HepG2 (cell line): ENCODE data around the gene SLC38A9. TPM values are rescaled to one million over a fixed set of nuclear protein-coding genes. Genes with fewer than 3 reads are reported as not detected.

Experiments
- ATAC-seq: fragments of 200-7000 bp; cut with Tn5 transposase; 3 replicates; pipeline ENCODE4 v1.9.1; 2020; ENCODE audit warnings: mild to moderate bottlenecking, moderate library complexity
- BruUV-seq: library from RNA; stranded (reverse); fragments of 400-500 nt; replicated peaks from 2 replicates; lab custom pipeline; 2021; lab: Mats Ljungman, UMichigan
- CTCF ChIA-PET: fragments of 300-600 bp; formaldehyde crosslinking; extraction: SDS; loops from one replicate; lab custom pipeline; 2021; ENCODE audit warnings: low total read pairs, inconsistent platforms, low intra/inter-chr PET ratio; lab: Yijun Ruan, JAX
- POLR2A ChIA-PET: fragments of 350-600 bp; sonication (Branson Sonifier 250); formaldehyde crosslinking; loops from one replicate; lab custom pipeline; 2020; ENCODE audit warnings: antibody characterized with exemption, inconsistent platforms; lab: Yijun Ruan, JAX
- DNase-seq: peaks from one replicate; pipeline ENCODE4 v3.0.0-alpha.2; 2015; ENCODE audit warnings: low spot score
- FAIRE-seq: peaks from 3 replicates; lab custom pipeline; 2011; peaks lifted over from hg19 to GRCh38; lab: Jason Lieb, UNC
- H2AFZ ChIP-seq: one replicate; pipeline ENCODE4 v1.6.1; 2011; ENCODE audit warnings: low read length, inconsistent platforms
- H3K27ac ChIP-seq: fragments of 300-600 bp; 3 replicates; pipeline ENCODE4 v1.8.0; 2011; ENCODE audit warnings: mixed run types, mild to moderate bottlenecking, mixed read lengths, low read length, inconsistent platforms; ENCODE audit not compliant: insufficient read depth; ENCODE audit errors: extremely low read length
- H3K27me3 ChIP-seq, 2 experiments: fragments of 200-600 bp in 1 of 2; 2 replicates in 1 of 2; 3 replicates in 1 of 2; pipeline versions ENCODE4 v1.6.0 to v1.8.0; 2011; ENCODE audit warnings: low read length in 2 of 2, mild to moderate bottlenecking in 2 of 2, moderate library complexity in 2 of 2, inconsistent platforms in 1 of 2; ENCODE audit not compliant: insufficient read depth in 2 of 2, control insufficient read depth in 1 of 2
- H3K36me3 ChIP-seq, 2 experiments: fragments of 200-600 bp in 1 of 2; replicated peaks in 1 of 2; 2 replicates in 1 of 2; 3 replicates in 1 of 2; pipeline versions ENCODE4 v1.5.1 to v1.8.0; 2011; ENCODE audit warnings: low read length in 2 of 2, inconsistent platforms in 1 of 2; ENCODE audit not compliant: insufficient read depth in 2 of 2, control insufficient read depth in 1 of 2
- H3K4me1 ChIP-seq: 2 replicates; pipeline ENCODE4 v1.5.1; 2012; ENCODE audit warnings: low read length, inconsistent platforms; ENCODE audit not compliant: insufficient read depth
- H3K4me2 ChIP-seq: 2 replicates; pipeline ENCODE4 v1.6.0; 2011; ENCODE audit warnings: low read depth, low read length, inconsistent platforms
- H3K4me3 ChIP-seq, 3 experiments: fragments of 200-600 bp in 1 of 3; sonication (generic), shearing (Covaris generic) in 1 of 3; replicated peaks in 1 of 3; 2 replicates each; pipeline ENCODE4 v1.5.1; 2011 to 2016; ENCODE audit warnings: low read length in 3 of 3, inconsistent platforms in 2 of 3, low read depth in 2 of 3, mild to moderate bottlenecking in 2 of 3, control low read depth in 1 of 3, mixed read lengths in 1 of 3; ENCODE audit not compliant: insufficient read depth in 1 of 3
- H3K79me2 ChIP-seq: one replicate; pipeline ENCODE4 v1.6.1; 2011; ENCODE audit warnings: low read length, inconsistent platforms; ENCODE audit not compliant: insufficient read depth
- H3K9ac ChIP-seq: 2 replicates; pipeline ENCODE4 v1.6.0; 2011; ENCODE audit warnings: mild to moderate bottlenecking, low read depth, low read length, inconsistent platforms; ENCODE audit not compliant: insufficient read depth
- H3K9me3 ChIP-seq: 2 replicates; pipeline ENCODE4 v1.5.1; 2012; ENCODE audit warnings: mild to moderate bottlenecking, low read length
- H4K20me1 ChIP-seq: 2 replicates; pipeline ENCODE4 v1.6.0; 2011; ENCODE audit warnings: inconsistent platforms, mild to moderate bottlenecking, low read length, moderate library complexity; ENCODE audit not compliant: insufficient read depth
- ARHGAP35 ChIP-seq: sonication (generic); formaldehyde crosslinking; IDR thresholded peaks from 2 replicates; pipeline ENCODE4 v1.9.0; 2022; ENCODE audit warnings: mild to moderate bottlenecking, inconsistent platforms, moderate library complexity, missing genetic modification reagents, borderline replicate concordance
- FLYWCH1 ChIP-seq: sonication (generic); formaldehyde crosslinking; IDR thresholded peaks from 2 replicates; pipeline ENCODE4 v1.8.1; 2023; ENCODE audit warnings: mild to moderate bottlenecking, missing genetic modification reagents
- FOXK2 ChIP-seq: fragments of 450-650 bp; IDR thresholded peaks from 2 replicates; pipeline ENCODE4 v1.6.1; 2016
- HNRNPLL ChIP-seq: fragments of 200-400 bp; formaldehyde crosslinking; IDR thresholded peaks from 2 replicates; pipeline ENCODE4 v1.6.1; 2017; ENCODE audit warnings: mild to moderate bottlenecking, low read depth, low read length; ENCODE audit not compliant: poor library complexity, severe bottlenecking
- HOXD1 ChIP-seq: sonication (generic); formaldehyde crosslinking; IDR thresholded peaks from 2 replicates; pipeline ENCODE4 v1.5.0; 2020; ENCODE audit warnings: missing genetic modification reagents
- KDM2A ChIP-seq: sonication (generic); formaldehyde crosslinking; IDR thresholded peaks from 2 replicates; pipeline ENCODE4 v1.4.0; 2020; ENCODE audit warnings: low read depth, missing genetic modification reagents, borderline replicate concordance
- PHF8 ChIP-seq: sonication (generic); formaldehyde crosslinking; IDR thresholded peaks from 2 replicates; pipeline ENCODE4 v1.5.0; 2020; ENCODE audit warnings: missing genetic modification reagents
- ZC3H4 ChIP-seq: sonication (generic); formaldehyde crosslinking; IDR thresholded peaks from 2 replicates; pipeline ENCODE4 v1.4.0; 2020; ENCODE audit warnings: missing genetic modification reagents, borderline replicate concordance
- ZNF670 ChIP-seq: sonication (generic); formaldehyde crosslinking; IDR thresholded peaks from 2 replicates; pipeline ENCODE4 v1.8.0; 2022; ENCODE audit warnings: mild to moderate bottlenecking, missing genetic modification reagents, borderline replicate concordance
- ZNF713 ChIP-seq: sonication (generic); formaldehyde crosslinking; IDR thresholded peaks from 2 replicates; pipeline ENCODE4 v1.4.0; 2020; ENCODE audit warnings: mild to moderate bottlenecking, missing genetic modification reagents
- WGBS: methylation state at CpG from one replicate; pipeline ENCODE4 v1.1.6; 2017; ENCODE audit warnings: low lambda C conversion rate; 5-methylcytosine and 5-hydroxymethylcytosine counted together
- in situ Hi-C: cut with HindIII; loops from 2 replicates; pipeline ENCODE4 v1.10.0; 2017; ENCODE audit warnings: low pct_unique_long_range_greater_than_20kb; ENCODE audit not compliant: extremely low pct_ligation_motif_present
- intact Hi-C: fragments of 100-400 bp; cut with micrococcal nuclease; formaldehyde crosslinking; loops from one replicate; pipeline ENCODE4 v1.10.0; 2022; ENCODE audit not compliant: unreplicated experiment
- polyA plus RNA-seq, 8 experiments: library from polyadenylated mRNA; depleted of rRNA in 3 of 8; stranded (reverse) in 7 of 8; unstranded in 1 of 8; fragments of >200 nt; fragmentation: Illumina TruSeq in 4 of 8; extraction: Trizol in 4 of 8; gene quantifications; 2 replicates each; pipeline versions ENCODE4 v1.2.1 to v1.2.3, GENCODE V29; 2011 to 2016; ENCODE audit warnings: low read depth in 4 of 8, missing spikeins in 1 of 8, mixed read lengths in 1 of 8; ENCODE audit not compliant: insufficient read depth in 1 of 8
- total RNA-seq, 5 experiments: library from RNA; depleted of rRNA; stranded (reverse); fragments of >200 nt; fragmentation: Illumina TruSeq; extraction: Trizol; gene quantifications; 2 replicates each; pipeline ENCODE4 v1.2.3, GENCODE V29; 2016; ENCODE audit warnings: low read depth in 1 of 5
- TF ChIP-seq, protein P1 (sequence below): sonication (generic); formaldehyde crosslinking; IDR thresholded peaks from 2 replicates; pipeline ENCODE4 v1.4.0; 2020; ENCODE audit warnings: missing genetic modification reagents; ENCODE audit errors: not compliant biosample characterization
- TF ChIP-seq, protein P2 (sequence below): IDR thresholded peaks from 2 replicates; pipeline ENCODE4 v1.6.1; 2016; ENCODE audit warnings: mild to moderate bottlenecking, missing biosample characterization, missing genetic modification reagents

SLC38A9 gene
- total and polyA plus RNA-seq, 2 of the 13 experiments (the other 11 are each of a cell fraction or from before 2014, with no cell fraction given): 19.3 to 36.0 TPM

DNA sequence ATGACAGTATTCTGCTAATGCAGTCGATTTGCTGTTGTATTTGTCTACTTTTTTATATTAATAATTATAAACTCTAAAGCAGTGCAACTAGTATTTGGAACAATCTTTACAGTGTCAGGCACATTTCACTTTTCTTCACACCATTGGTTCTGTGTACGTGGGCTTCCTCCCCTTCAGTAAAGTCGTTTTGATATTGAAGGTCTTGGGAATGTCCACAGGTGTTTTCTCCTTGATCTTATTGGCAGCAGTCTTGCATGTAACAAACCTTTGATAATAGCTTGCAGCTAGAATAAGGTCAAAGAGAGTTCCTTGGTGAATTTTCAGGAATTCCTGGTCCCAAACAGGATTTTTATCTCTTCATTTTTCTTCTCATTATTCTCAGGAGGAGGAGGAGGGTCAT, 37.9 kb upstream of the SLC38A9 start:
- CTCF ChIA-PET: no interaction called here
- DNase-seq: no peak
- no peak overlapping the region for H2AFZ ChIP-seq
- WGBS: under 1% methylated on average over 3 of the region's 3 CpGs
- H3K9ac ChIP-seq: no peak overlapping the region
- no peak for ATAC-seq
- no peak overlapping the region for H3K4me3 ChIP-seq
- intact Hi-C loops (no loop called here), in situ Hi-C loops (no loop called here)
- BruUV-seq: no TSS peak
- H3K9me3 ChIP-seq: no peaks in the 10 kb centered on the region
- no peaks in the 10 kb centered on the region for H3K4me1 ChIP-seq
- TF ChIP-seq ZNF713 (CRISPR knock-in tag) (no peak), ZC3H4 (no peak), HNRNPLL (no peak), ARHGAP35 (CRISPR knock-in tag) (no peak), ZNF670 (CRISPR knock-in tag) (no peak), FOXK2 (no peak), HOXD1 (CRISPR knock-in tag) (no peak), FLYWCH1 (CRISPR knock-in tag) (no peak), PHF8 (CRISPR knock-in tag) (no peak), KDM2A (CRISPR knock-in tag) (no peak)
- TF ChIP-seq, protein P1, sequence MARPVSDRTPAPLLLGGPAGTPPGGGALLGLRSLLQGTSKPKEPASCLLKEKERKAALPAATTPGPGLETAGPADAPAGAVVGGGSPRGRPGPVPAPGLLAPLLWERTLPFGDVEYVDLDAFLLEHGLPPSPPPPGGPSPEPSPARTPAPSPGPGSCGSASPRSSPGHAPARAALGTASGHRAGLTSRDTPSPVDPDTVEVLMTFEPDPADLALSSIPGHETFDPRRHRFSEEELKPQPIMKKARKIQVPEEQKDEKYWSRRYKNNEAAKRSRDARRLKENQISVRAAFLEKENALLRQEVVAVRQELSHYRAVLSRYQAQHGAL (CRISPR knock-in tag): no peak
- TF ChIP-seq, protein P2, sequence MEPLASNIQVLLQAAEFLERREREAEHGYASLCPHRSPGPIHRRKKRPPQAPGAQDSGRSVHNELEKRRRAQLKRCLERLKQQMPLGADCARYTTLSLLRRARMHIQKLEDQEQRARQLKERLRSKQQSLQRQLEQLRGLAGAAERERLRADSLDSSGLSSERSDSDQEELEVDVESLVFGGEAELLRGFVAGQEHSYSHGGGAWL (CRISPR knock-in tag): no peak
- no peak for FAIRE-seq
- no peaks in the 10 kb centered on the region for H3K36me3 ChIP-seq
- no peaks in the 10 kb centered on the region for H3K79me2 ChIP-seq
- H3K27me3 ChIP-seq: 0 out of 5 replicates have a peak, but pooled peaks cover 0 to 5% of the 10 kb centered on the region in 2 experiments
- no peak overlapping the region for H3K27ac ChIP-seq
- H3K4me2 ChIP-seq: no peak overlapping the region
- H4K20me1 ChIP-seq: no peaks in the 10 kb centered on the region
- POLR2A ChIA-PET: no interaction called here
